Natural killer cell (primary cell): ENCODE results near the gene SLC49A3. TPM values are rescaled to one million over a fixed set of nuclear protein-coding genes. Genes with fewer than 3 reads are reported as not detected.

ENCODE experiments used
- ATAC-seq, 3 donors: fragments of 150-1000 bp in 2 of 3; fragments of 200-7000 bp in 1 of 3; cut with Tn5 transposase; 1 replicate in 1 of 3; 2 replicates in 2 of 3; pipeline ENCODE4 v1.10.0; 2021; ENCODE audit warnings: mild to moderate bottlenecking in 2 of 3, moderate library complexity in 2 of 3
- DNase-seq, 2 donors: peaks; one replicate each; pipeline versions ENCODE4 v3.0.0 to v3.0.0-alpha.2; 2013 to 2021; ENCODE audit warnings: mixed read lengths in 1 of 2
- H3K27ac ChIP-seq: one replicate; pipeline ENCODE4 v1.5.1; 2013; ENCODE audit warnings: mild to moderate bottlenecking, low read length
- H3K27me3 ChIP-seq: one replicate; pipeline ENCODE4 v1.6.1; 2013; ENCODE audit warnings: low read length; ENCODE audit not compliant: control insufficient read depth, insufficient read depth
- H3K36me3 ChIP-seq: one replicate; pipeline ENCODE4 v1.6.1; 2013; ENCODE audit warnings: low read length; ENCODE audit not compliant: control insufficient read depth, insufficient read depth
- H3K4me1 ChIP-seq: one replicate; pipeline ENCODE4 v1.6.1; 2013; ENCODE audit warnings: low read length; ENCODE audit not compliant: control insufficient read depth, insufficient read depth
- H3K4me3 ChIP-seq: one replicate; pipeline ENCODE4 v1.5.1; 2013; ENCODE audit warnings: low read length
- H3K9me3 ChIP-seq: one replicate; pipeline ENCODE4 v1.6.1; 2013; ENCODE audit warnings: low read length; ENCODE audit not compliant: control insufficient read depth, insufficient read depth
- H3K27ac Mint-ChIP-seq, 2 donors: one replicate each; pipeline ENCODE4 v1.8.0; 2022; ENCODE audit warnings: mild to moderate bottlenecking in 2 of 2, mixed read lengths in 2 of 2, moderate library complexity in 1 of 2
- H3K27me3 Mint-ChIP-seq, 2 donors: one replicate each; pipeline ENCODE4 v1.8.0; 2022; ENCODE audit warnings: low read depth in 2 of 2, mixed read lengths in 2 of 2
- H3K36me3 Mint-ChIP-seq: one replicate; pipeline ENCODE4 v1.8.0; 2022; ENCODE audit warnings: mixed read lengths
- H3K4me1 Mint-ChIP-seq, 2 donors: one replicate each; pipeline ENCODE4 v1.8.0; 2022; ENCODE audit warnings: mixed read lengths in 2 of 2
- H3K4me3 Mint-ChIP-seq: one replicate; pipeline ENCODE4 v1.8.0; 2022; ENCODE audit warnings: mild to moderate bottlenecking, moderate library complexity, mixed read lengths
- H3K9me3 Mint-ChIP-seq, 2 donors: one replicate each; pipeline ENCODE4 v1.8.0; 2022; ENCODE audit warnings: mixed read lengths in 2 of 2
- CTCF ChIP-seq: fragments of 200-600 bp; IDR thresholded peaks from one replicate; pipeline ENCODE4 v1.8.0; 2022; ENCODE audit warnings: antibody characterized with exemption
- WGBS: methylation state at CpG from one replicate; pipeline ENCODE4 v1.1.7; 2013; ENCODE audit warnings: missing lambda C conversion rate; ENCODE audit not compliant: insufficient coverage; 5-methylcytosine and 5-hydroxymethylcytosine counted together
- intact Hi-C: fragments of 100-400 bp; cut with micrococcal nuclease; formaldehyde crosslinking; loops from one replicate; pipeline ENCODE4 v1.14.2; 2022
- total RNA-seq, 4 donors: library from RNA; stranded (reverse); fragments of 120-200 nt in 1 of 4; gene quantifications; one replicate each; pipeline versions ENCODE4 v1.2.3 to v1.2.4, GENCODE V29; 2013 to 2022

Gene SLC49A3
- total RNA-seq, 3 donors from 2014 or later (not counting 1 experiment from before 2014, with no cell fraction given): 10.0 to 14.9 (median 10.4) TPM

GRCh38 chr4:651884-652642, 36.9 kb downstream of the SLC49A3 start:
- Histone ChIP-seq H3K27ac (no peak overlapping the region), H3K27me3 (no peaks in the 10 kb centered on the region), H3K4me1 (no peaks in the 10 kb centered on the region), H3K36me3 (no peaks in the 10 kb centered on the region), H3K4me3 (no peak overlapping the region), H3K9me3 (no peaks in the 10 kb centered on the region)
- Mint-ChIP-seq H3K27ac (no peak overlapping the region), H3K36me3 (no peaks in the 10 kb centered on the region), H3K9me3 (no peaks in the 10 kb centered on the region), H3K4me1 (no peaks in the 10 kb centered on the region), H3K27me3 (peaks cover 0 to 2% of the 10 kb centered on the region in 2 donors), H3K4me3 (no peak overlapping the region)
- ATAC-seq: no peak
- DNase-seq: no peak
- no peak for TF ChIP-seq CTCF
- 75% methylated on average over 23 of the region's 24 CpGs for WGBS
- intact Hi-C loops: no loop called here

GRCh38 chr4:650951-651883, 37.7 kb downstream of the SLC49A3 start:
- DNase-seq (no peak), ATAC-seq (no peak)
- no peak overlapping the region for H3K27ac Mint-ChIP-seq
- Histone ChIP-seq H3K9me3 (no peaks in the 10 kb centered on the region), H3K36me3 (no peaks in the 10 kb centered on the region), H3K27ac (no peak overlapping the region), H3K27me3 (no peaks in the 10 kb centered on the region), H3K4me1 (no peaks in the 10 kb centered on the region), H3K4me3 (no peak overlapping the region)
- H3K27me3 Mint-ChIP-seq: peaks cover 8% of the 10 kb centered on the region in 2 donors
- WGBS: 64% methylated on average over 48 of the region's 49 CpGs
- no peaks in the 10 kb centered on the region for H3K4me1 Mint-ChIP-seq
- intact Hi-C loops: no loop called here
- H3K36me3 Mint-ChIP-seq: no peaks in the 10 kb centered on the region
- no peak for TF ChIP-seq CTCF
- H3K4me3 Mint-ChIP-seq: no peak overlapping the region
- H3K9me3 Mint-ChIP-seq: no peaks in the 10 kb centered on the region

- no peak overlapping the region for H3K4me3 ChIP-seq
- no peaks in the 10 kb centered on the region for H3K36me3 ChIP-seq
- Mint-ChIP-seq H3K4me3 (no peak overlapping the region), H3K36me3 (no peaks in the 10 kb centered on the region), H3K9me3 (no peaks in the 10 kb centered on the region), H3K27ac (no peak overlapping the region), H3K4me1 (no peaks in the 10 kb centered on the region), H3K27me3 (peaks cover 11 to 15% of the 10 kb centered on the region in 2 donors)
- H3K27me3 ChIP-seq: no peaks in the 10 kb centered on the region
- H3K9me3 ChIP-seq: no peaks in the 10 kb centered on the region
- DNase-seq (no peak), ATAC-seq (no peak)
- no peak overlapping the region for H3K27ac ChIP-seq
- intact Hi-C loops: no loop called here
- no peaks in the 10 kb centered on the region for H3K4me1 ChIP-seq
- no peak for TF ChIP-seq CTCF
- 91% methylated on average over 18 of the region's 18 CpGs for WGBS
Observed at GRCh38 chr4:650461-650860, 38.5 kb downstream of the SLC49A3 start.
